ENCODE results near the gene CAMTA1.

Gene CAMTA1

DNA sequence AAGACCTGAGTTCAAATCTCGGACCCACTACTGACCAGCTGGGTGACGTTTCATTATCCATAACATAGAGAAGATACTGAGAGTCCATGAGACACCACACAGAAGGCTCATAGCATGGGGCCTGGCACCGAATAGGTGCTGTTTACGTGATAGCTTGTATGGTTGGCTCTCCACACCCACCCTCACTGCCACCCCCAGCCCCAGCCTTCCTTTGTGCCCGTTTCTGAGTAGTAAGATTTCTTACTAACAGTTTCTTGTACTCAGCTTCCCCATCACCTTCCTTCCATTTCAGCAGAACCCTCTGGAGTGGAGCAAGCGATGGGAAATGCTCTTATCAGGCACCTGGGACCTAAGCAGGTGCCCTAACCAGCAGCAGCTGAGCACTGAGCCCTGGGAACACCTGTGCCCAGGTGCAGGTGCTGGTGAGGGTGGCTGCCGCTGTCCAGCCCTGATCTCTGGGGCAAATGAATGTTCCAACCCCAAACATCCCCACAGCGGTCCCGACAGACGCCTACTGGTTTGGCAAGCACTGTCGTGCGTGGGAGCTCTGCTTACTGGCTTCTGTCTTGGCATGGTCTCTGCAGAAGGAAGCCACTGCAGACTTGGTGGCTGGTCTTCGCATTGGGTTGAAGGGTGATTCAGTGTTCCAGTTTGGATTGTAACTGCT lies 225.4 kb downstream of the CAMTA1 start:
- DNase-seq, result no peak

DNA sequence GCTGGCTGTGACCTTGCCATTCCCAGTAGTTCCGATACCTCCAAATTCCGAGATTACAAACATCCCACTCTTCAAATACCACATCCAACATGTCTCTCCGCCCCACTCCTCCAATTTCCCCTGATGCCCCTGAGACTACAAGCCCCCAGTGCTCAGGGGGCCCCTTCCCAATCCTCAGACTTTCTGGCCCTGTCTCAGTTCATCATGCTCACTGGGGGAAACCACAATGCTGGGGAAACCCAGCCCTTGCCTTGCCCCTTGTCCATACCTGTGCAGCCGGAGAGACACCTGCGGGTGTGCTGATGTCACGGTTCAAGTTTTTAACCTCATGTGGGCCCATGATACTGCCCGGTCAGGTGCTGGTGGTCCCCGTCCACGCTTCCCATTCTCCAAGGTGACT lies 226.6 kb downstream of the CAMTA1 start:
- no peak for DNase-seq

DNA sequence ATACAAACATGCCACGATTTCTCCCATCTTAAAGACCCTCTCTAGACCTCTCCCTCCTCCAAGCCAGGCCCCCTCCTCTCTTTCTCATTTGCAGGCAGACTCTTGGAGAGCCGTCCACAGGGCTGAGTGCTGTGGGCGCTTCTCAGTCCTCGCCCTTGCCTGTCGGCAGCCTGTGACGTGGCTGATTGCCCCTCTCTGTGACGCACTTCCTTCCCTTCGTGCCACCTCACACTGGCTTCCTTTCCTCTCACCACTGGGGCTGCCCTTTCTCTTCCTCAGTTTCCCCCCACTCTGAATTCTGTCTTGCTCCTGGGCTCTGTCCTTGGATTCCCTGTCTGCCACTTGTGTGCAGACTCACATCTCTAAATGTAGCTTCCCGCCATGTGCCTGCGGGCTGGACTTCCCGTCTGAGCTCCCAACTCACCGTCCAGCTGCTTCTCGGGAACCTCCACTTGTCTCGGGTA lies 227.2 kb downstream of the CAMTA1 start:
- DNase-seq, result no peak

GRCh38 chr1:7013833-7014639 lies 228.8 kb downstream of the CAMTA1 start:
- no peak for DNase-seq

DNA sequence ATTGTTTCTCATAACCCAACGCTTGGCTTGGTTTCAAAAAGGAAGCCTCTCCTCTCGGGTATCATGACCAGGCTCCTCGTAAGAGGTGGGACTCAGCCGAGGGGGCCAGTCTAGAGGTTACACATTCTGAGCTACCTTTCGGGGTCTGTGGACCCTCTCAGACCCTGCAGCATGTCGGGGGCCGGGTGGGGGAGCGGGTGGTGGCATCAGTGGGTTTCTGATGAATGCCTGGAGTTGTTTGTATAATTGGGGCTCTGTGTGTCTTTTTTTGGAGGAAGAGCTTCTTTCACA lies 229.3 kb downstream of the CAMTA1 start:
- no peak for DNase-seq

- DNase-seq, result no peak
Observed at GRCh38 chr1:7015022-7015421, 229.8 kb downstream of the CAMTA1 start.

DNA sequence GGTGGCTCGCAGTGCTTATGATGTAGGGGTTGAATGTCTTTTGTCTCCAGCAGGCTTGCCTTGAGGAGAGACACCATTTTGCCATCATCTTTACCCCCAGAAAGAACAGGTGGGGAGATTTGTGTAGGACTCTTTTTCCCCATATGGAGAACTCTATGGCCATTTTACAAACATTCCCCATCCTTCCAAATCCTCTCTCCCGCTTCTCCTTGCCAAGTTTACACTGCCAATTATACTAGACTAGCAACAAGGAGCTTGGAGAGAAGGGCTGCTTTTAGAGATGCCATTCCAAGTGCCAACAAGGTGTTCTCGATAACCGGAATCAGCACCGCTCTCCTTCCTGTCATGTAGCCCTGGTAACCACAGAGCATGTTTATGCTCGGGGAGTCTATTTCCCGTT lies 233.1 kb downstream of the CAMTA1 start:
- DNase-seq, result no peak

- no peak for DNase-seq
Observed at GRCh38 chr1:7018826-7019225, 233.6 kb downstream of the CAMTA1 start.

- no peak for DNase-seq
Observed at GRCh38 chr1:7019510-7019909, 234.3 kb downstream of the CAMTA1 start.

GRCh38 chr1:7022058-7022457 lies 236.8 kb downstream of the CAMTA1 start:
- DNase-seq, result no peak

DNA sequence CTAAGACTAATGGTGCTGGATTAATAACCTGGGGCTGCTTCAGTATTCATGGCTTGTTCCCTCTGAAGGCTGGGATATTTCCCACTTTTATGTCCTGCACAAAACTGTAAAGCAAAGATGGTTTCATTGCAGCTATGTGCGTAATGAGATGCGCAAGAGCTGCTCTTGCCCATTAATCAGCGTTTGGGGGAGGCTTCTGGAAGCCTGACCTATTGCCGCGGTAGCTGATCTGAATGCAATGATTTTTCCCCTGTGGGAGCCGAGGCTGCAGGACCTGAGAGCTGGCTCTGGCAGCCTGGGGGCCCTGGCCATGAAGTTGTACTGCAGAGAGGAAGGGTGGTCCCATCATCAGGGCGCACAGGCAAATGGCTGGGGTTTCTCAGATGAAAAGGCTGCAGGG lies 239.8 kb downstream of the CAMTA1 start:
- DNase-seq, result no peak

- no peak for DNase-seq
Observed at GRCh38 chr1:7026169-7026568, 240.9 kb downstream of the CAMTA1 start.

DNA sequence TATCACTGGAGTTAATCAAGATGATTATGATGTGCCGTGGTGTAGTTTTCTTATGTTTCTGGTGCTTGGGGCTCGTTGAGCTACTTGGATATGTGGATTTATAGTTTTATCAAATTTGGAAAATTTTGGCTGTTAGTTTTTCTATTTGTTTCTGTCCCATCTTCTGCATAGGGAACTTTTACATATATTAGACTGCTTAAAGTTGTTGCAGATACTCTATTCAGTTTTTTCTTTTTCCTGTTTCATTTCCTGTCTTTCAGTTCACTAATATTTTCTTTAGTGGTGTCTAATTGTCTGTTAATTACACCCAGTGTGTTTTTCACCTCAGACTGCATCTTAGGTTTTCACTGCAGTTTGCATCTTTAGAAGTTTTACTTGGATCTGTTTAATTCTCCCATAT lies 247.7 kb downstream of the CAMTA1 start:
- no peak for DNase-seq

DNA sequence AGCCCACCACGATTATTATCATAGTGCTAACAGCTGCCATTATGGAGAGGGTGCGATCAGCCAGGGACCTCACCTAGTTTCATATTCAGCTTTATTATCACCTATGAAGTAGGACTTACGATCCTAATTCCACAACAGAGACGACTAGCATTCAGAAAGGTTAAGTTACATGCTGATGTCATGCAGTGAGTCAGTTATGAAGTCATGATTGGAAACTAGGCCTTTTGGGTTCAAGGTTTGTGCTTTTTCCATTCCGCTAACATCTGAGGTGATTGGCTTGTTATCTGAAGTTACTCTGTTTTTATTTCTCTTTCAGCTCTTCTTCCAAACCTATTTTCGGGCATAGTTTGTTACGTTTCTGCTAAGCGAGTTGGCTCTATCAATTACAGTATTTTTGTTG lies 251.1 kb downstream of the CAMTA1 start:
- no peak for DNase-seq

DNA sequence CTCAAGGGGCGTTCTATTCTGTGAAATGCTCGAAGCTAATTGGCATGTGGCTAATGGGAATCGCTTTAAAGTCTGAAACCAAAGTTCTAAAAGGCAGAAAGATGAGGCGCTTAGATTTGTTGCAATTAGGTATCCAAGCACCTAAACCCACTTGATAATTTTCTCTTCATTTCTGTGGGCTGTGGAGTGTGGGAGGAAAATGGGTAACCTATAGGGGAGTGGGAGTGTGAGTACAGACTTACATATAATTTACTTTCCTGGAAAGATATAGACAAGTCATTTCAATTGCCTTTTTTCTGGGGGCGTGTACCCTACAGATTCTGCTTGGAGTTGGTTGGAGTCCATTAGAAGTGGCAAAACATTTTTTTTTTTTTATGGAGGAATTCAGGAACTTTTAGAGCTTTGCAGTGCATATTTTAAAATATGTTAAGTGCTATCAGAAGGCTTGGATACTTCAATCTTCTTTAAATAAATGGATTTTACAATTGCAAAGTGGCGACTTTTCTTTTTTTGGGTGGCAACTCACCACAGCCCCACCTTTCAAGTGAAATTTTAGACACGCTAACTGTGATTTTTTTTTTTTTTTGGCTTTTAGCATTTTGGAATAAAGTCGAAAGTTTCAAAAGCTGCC lies 254.5 kb downstream of the CAMTA1 start:
- no peak for DNase-seq

DNA sequence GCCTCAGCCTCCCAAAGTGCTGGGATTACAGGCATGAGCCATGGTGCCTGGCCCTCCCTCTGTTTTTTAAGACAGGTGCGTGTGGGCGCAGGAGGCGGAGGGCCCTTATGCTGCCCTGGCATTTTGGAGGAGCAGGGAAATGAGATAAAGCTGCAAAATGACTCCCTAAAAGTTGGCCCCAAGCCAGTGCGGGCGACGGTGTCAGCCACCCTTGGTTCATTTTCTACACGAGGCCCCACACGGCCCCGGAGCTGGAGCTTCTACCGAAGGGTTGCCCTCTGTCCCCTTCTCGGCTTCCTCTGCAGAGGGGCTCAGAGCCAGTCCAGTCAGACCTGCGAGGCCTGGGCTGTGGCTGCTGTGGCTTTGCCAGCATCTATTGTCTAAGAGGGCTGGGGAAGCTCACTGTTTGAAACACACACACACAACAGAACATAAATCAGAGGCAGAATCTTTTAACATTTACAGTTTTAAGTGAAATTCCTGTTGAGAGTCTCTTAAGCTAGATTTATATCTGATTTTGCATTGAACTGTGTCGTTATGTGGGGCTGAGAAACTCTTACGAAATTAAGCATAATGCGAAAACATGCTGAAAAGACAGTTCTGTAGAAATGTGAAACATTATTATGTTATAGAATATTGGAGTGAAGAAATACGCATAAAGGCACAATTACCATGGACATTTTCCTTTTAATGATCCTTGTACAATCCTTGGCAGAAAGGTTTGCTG lies 255.9 kb downstream of the CAMTA1 start:
- no peak for DNase-seq

- peak; percentile 36 for DNase-seq
Observed at GRCh38 chr1:7042322-7043190, 257.3 kb downstream of the CAMTA1 start.

- no peak for DNase-seq
Observed at GRCh38 chr1:7043191-7043549, 257.9 kb downstream of the CAMTA1 start.

DNA sequence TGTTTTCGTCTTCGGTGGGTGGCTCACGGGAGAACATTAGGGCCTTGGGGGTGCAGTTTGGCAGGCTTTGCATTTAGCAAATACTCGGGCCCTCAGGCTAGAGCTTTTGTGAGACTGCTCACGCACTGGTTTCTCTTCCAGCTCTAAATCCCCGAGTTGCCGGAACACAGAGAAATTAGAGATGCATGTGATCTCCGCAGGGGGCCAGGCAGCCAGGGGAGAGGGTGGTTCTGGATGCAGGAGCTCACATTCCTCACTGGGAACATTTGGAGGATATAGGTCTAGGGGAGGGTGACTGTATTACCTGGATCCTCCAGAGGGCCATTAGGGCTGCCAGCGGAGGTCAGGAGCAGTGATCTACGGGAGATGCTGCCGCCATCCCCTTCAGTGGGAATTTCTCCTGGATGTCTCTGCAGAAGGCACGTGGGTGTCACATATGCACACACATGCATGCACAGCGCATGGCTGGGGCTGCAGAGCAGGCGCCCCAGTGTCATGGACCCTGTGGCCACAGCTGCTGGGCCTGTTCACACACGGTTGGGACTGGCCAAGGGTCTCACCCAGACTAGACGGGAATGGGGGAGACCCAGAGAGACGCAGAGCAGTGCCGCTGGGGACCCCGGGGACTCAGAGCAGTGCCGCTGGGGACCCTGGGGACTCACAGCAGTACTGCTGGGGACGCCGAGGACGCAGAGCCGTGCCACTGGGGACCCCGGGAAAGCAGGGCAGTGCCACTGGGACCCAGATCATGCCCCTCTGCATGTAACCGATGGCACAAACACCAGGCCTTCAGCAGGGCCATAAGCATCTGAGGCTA lies 258.7 kb downstream of the CAMTA1 start:
- DNase-seq, result no peak

DNA sequence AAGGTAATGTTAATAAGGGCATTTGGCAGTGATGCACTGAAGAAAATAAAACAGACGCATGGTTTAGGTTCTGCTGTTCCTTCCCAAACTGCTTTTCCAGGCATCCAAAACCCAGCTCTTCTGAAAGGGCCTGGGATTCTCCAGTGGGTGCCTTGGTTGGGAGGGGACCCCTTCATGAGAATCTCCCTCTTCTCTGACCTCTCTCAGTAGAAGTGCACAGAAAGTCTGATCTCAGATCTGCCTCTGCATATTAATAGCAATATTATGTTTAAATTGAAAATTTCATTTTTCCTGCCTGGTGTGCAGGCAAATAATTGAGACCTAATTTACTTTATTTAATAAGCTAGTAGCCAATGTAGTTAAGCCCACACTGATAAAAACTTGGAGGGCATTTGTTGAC lies 260.6 kb downstream of the CAMTA1 start:
- DNase-seq, result no peak

DNA sequence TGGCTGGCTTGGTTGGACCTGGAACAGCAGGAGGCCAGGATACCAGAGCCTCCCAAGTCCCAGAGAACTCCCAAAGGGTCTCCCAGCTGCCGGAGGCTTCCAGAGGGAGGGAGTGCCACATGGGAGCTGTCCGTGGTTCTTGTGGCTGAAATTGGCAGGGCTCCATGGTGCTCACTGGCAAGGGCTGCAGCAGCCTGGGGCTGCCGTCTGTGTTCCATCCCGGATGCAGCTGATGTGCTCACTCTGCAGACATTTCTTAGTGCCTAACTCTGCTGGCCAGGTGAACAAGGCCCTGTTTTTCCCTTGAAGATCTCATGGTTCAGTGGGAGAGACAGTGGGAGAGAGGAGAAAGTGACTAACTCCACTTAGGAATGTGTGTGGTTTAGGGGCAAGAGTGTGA lies 261.1 kb downstream of the CAMTA1 start:
- no peak for DNase-seq

DNA sequence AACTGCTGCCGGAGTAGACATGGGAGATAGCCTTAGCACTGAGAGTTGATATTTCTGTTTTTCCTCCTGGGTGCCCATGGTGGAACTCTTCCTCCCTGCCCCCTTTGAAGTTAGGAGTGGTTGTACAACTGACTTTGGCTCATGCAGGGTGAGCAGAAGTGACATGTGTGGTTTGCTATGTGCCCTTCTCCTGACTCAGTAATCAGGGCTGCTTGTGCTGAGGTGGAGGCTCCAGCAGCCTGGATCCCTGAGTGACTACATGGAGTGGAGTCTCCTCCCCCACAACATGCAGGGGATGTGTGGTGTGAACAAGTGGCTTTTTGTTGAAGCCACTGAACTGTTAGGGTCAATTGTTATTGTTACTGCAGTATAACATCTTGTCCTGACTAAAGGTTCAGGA lies 261.6 kb downstream of the CAMTA1 start:
- DNase-seq, result no peak

All from NCI-H526 treated with DMSO at 0.1 percent for 48 hours (cell line).